Muscle of leg (tissue), 16 donors: Measurements from ENCODE around the gene TMEM117. TPM values are rescaled to one million over a fixed set of nuclear protein-coding genes. Genes with fewer than 3 reads are reported as not detected.

Source experiments
- DNase-seq: peaks from one replicate; pipeline ENCODE4 v3.0.0; 2013
- H3K27ac ChIP-seq: one replicate; pipeline ENCODE4 v1.5.1; 2013; ENCODE audit warnings: mild to moderate bottlenecking, low read length, control low read depth
- H3K27me3 ChIP-seq: one replicate; pipeline ENCODE4 v1.6.1; 2013; ENCODE audit warnings: low read length; ENCODE audit not compliant: control insufficient read depth, insufficient read depth
- H3K36me3 ChIP-seq: one replicate; pipeline ENCODE4 v1.6.1; 2013; ENCODE audit warnings: low read length; ENCODE audit not compliant: control insufficient read depth, insufficient read depth
- H3K4me1 ChIP-seq: one replicate; pipeline ENCODE4 v1.6.1; 2013; ENCODE audit warnings: low read length; ENCODE audit not compliant: control insufficient read depth, insufficient read depth
- H3K4me3 ChIP-seq: one replicate; pipeline ENCODE4 v1.5.1; 2013; ENCODE audit warnings: low read length, control low read depth
- H3K9me3 ChIP-seq: replicated peaks from 2 replicates; pipeline ENCODE4 v1.6.1; 2013; ENCODE audit warnings: low read depth, low read length; ENCODE audit not compliant: control insufficient read depth
- WGBS: methylation state at CpG from one replicate; pipeline ENCODE4 v1.1.5; 2013; ENCODE audit warnings: missing lambda C conversion rate; ENCODE audit not compliant: insufficient coverage; 5-methylcytosine and 5-hydroxymethylcytosine counted together
- long read RNA-seq, 11 donors: transcript quantifications; one replicate each; lab custom pipeline, GENCODE V29; 2026
- polyA plus RNA-seq, 8 donors: library from polyadenylated mRNA; unstranded; fragments of 120-200 nt; gene quantifications; one replicate each; pipeline versions ENCODE4 v1.2.1 to v1.2.3, GENCODE V29; 2013; ENCODE audit warnings: inconsistent platforms in 1 of 8, low replicate concordance in 1 of 8; ENCODE audit not compliant: insufficient read length in 8 of 8, insufficient read depth in 1 of 8
- total RNA-seq: library from RNA; stranded (reverse); fragments of 120-200 nt; gene quantifications from one replicate; pipeline ENCODE4 v1.2.4, GENCODE V29; 2013

Gene TMEM117
- total RNA-seq (13.0 TPM), polyA plus RNA-seq (10 to 100 TPM in 6 of 8 donors, 1 to 10 TPM in 2; 9.2 to 12.4 (median 10.7) TPM)
- long read RNA-seq, donor 1: 0 reads
- long read RNA-seq, donor 2: 0 reads
- long read RNA-seq, donor 3: 0 reads
- long read RNA-seq, donor 4, partial matches to known transcripts: 0 of 1 reads
- long read RNA-seq, donor 4, other reads (novel, unspliced or antisense): 0 of 1 reads
- long read RNA-seq, donor 5, partial matches to known transcripts: 0 of 5 reads
- long read RNA-seq, donor 5, other reads (novel, unspliced or antisense): 0 of 5 reads
- long read RNA-seq, donor 6, partial matches to known transcripts: 0 of 1 reads
- long read RNA-seq, donor 6, other reads (novel, unspliced or antisense): 0 of 1 reads
- long read RNA-seq, donor 7: 0 reads
- long read RNA-seq, donor 8, transcript TMEM117-201 (8 exons, 2,758 nt): major isoform, 5 of 5 reads
- long read RNA-seq, donor 8, partial matches to known transcripts: 0 of 5 reads
- long read RNA-seq, donor 8, other reads (novel, unspliced or antisense): 0 of 5 reads
- long read RNA-seq, donor 9, partial matches to known transcripts: 0 of 3 reads
- long read RNA-seq, donor 9, other reads (novel, unspliced or antisense): 0 of 3 reads
- long read RNA-seq, donor 10, partial matches to known transcripts: 0 of 2 reads
- long read RNA-seq, donor 10, other reads (novel, unspliced or antisense): 0 of 2 reads
- long read RNA-seq, donor 11, partial matches to known transcripts: 0 of 2 reads
- long read RNA-seq, donor 11, other reads (novel, unspliced or antisense): 0 of 2 reads

DNA sequence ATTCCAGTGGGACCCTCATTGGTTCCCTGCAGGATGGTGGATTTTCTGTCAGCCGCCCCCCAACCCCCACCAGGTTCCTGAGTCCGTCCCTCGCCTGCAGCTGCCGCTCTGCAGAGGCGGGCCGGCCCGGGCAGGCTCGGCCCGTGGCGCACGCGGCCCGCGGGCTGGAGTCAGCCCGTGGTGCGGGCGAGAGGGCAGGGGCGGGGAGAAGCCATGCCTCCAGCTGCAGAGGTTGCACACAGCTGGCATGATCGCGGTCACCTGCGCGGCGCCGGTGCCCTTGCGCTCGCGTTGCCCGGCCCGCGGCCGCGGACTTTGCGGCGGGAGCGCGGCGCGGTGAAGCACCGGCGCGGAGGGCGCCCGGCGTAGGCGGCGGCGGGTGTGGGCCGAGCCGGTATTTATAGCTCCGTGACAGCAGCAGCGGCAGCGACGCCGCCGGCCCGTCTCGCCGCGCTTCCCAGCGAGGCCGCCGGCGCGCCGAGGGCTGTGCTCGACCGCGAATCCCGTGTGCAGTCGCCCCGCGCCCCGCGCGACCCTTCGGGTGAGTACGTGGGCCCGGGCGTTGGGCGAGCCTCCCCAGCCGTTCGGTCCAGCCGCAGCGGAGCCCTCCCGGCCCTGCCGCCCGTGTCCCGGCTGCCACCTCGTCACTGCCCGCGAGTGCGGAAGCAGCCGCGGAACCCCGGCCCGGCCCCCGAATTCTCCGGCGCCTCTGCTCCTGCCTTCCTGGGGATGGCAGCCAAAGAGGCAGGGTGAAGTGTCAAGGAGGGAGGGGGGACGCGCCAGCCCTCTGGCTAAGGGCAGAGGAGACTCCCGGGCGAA is at the start of gene TMEM117:
TMEM117 (plus strand) TSS at position 426 of the 819 bp plus-strand sequence.
- under 1% methylated on average over 94 of the region's 103 CpGs for WGBS
- no peaks in the 10 kb centered on the region for H3K27me3 ChIP-seq
- no peaks in the 10 kb centered on the region for H3K4me1 ChIP-seq

GRCh38 chr12:43786899-43787693 is 48.8 kb upstream of the TMEM117 start:
- H3K36me3 ChIP-seq: peaks cover 10% of the 10 kb centered on the region

More for the DNA sequence above, at the start of gene TMEM117:
- Histone ChIP-seq H3K4me3 (peak within 1 kb of the TSS; percentile 59), H3K36me3 (no peaks in the 10 kb centered on the region), H3K9me3 (no peaks in the 10 kb centered on the region), H3K27ac (peak within 1 kb of the TSS; percentile 93)
- DNase-seq: peak; percentile 88

GRCh38 chr12:43789941-43790340 is 45.9 kb upstream of the TMEM117 start:
- H3K4me1 ChIP-seq: peaks cover 5% of the 10 kb centered on the region
- peaks cover 4% of the 10 kb centered on the region for H3K36me3 ChIP-seq
- H3K9me3 ChIP-seq: no peaks in the 10 kb centered on the region
- no peak overlapping the region for H3K27ac ChIP-seq
- peak; percentile 82 for DNase-seq
- H3K4me3 ChIP-seq: no peak overlapping the region
- no peaks in the 10 kb centered on the region for H3K27me3 ChIP-seq

More at GRCh38 chr12:43786899-43787693, 48.8 kb upstream of the TMEM117 start:
- no peak overlapping the region for H3K27ac ChIP-seq
- no peak overlapping the region for H3K4me3 ChIP-seq
- H3K27me3 ChIP-seq: no peaks in the 10 kb centered on the region
- no peak for DNase-seq
- peaks cover 5% of the 10 kb centered on the region for H3K4me1 ChIP-seq
- no peaks in the 10 kb centered on the region for H3K9me3 ChIP-seq

DNA sequence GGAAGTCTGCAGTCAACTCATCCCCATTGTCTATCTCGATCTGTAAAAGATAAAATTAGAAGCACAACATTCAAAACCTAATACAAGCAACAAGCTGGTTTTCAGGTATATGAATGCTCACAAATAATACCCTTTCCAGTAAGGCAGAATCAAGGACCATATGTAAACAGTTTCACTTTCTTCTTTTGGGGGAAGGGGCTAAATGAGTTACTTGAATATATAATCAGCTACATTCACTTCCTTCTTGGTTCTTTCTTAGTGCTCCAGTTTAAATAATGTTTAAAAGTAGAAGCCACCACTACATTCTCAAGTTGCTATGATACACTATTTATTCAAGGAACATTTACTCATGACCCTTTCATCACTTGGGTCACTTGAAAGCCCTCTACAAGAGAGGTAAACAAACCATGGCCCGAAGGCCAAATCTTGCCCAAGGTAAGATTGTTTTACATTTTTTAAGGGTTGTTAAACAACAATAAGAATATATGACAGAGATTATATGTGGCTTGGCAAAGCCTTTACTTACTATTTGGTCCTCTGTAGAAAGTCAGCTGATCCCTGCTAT is 40.1 kb upstream of the TMEM117 start:
- Histone ChIP-seq H3K27ac (no peak overlapping the region), H3K9me3 (no peaks in the 10 kb centered on the region), H3K36me3 (peaks cover 12% of the 10 kb centered on the region), H3K4me3 (no peak overlapping the region), H3K4me1 (no peaks in the 10 kb centered on the region), H3K27me3 (no peaks in the 10 kb centered on the region)
- no CpG with 5 or more reads among the region's 2 CpGs for WGBS
- DNase-seq: no peak

GRCh38 chr12:43797561-43798217 is 38.2 kb upstream of the TMEM117 start:
- Histone ChIP-seq H3K36me3 (peaks cover 14% of the 10 kb centered on the region), H3K27ac (no peak overlapping the region), H3K9me3 (no peaks in the 10 kb centered on the region), H3K4me3 (no peak overlapping the region), H3K4me1 (no peaks in the 10 kb centered on the region), H3K27me3 (no peaks in the 10 kb centered on the region)
- WGBS: no CpG with 5 or more reads among the region's 4 CpGs
- no peak for DNase-seq

DNA sequence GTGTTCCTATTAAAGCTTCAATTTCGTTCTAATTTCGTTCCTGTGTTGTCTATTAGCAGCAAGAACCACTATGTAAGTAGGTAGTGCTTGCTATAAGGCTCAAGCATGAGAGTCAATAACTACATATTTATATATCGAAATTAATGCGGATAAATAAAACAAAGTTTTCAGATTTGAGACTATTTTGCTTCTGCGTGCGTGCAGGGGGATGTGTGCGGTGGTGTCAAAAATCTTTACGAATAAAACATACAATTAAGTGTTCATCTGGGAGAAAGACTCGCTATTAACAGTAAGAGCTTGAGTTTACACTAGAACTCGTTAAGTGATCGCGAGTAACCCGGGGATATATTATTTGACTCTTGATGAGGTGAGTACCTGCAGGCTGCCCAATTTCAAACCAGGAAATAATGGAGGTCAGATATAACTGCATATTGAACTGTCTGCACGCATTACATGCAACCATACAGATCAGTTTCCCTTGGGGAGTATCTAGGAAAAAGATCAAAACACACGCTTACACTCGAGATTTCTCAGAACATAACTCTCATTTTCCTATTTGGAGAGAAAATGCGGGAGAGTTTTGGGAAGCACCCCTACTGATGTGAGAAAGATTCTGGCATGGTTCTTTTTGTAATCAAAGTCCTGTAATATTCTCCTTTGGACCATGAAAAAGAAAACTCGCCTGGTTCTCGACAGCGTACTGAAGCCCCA is 30.6 kb upstream of the TMEM117 start:
- Histone ChIP-seq H3K27me3 (no peaks in the 10 kb centered on the region), H3K4me1 (peaks cover 3% of the 10 kb centered on the region), H3K9me3 (no peaks in the 10 kb centered on the region), H3K36me3 (peaks cover 6% of the 10 kb centered on the region), H3K4me3 (peak overlapping the region; percentile 86), H3K27ac (peak overlapping the region; percentile 95)
- DNase-seq: peak; percentile 33
- WGBS: 0% methylated on average over 3 of the region's 20 CpGs

DNA sequence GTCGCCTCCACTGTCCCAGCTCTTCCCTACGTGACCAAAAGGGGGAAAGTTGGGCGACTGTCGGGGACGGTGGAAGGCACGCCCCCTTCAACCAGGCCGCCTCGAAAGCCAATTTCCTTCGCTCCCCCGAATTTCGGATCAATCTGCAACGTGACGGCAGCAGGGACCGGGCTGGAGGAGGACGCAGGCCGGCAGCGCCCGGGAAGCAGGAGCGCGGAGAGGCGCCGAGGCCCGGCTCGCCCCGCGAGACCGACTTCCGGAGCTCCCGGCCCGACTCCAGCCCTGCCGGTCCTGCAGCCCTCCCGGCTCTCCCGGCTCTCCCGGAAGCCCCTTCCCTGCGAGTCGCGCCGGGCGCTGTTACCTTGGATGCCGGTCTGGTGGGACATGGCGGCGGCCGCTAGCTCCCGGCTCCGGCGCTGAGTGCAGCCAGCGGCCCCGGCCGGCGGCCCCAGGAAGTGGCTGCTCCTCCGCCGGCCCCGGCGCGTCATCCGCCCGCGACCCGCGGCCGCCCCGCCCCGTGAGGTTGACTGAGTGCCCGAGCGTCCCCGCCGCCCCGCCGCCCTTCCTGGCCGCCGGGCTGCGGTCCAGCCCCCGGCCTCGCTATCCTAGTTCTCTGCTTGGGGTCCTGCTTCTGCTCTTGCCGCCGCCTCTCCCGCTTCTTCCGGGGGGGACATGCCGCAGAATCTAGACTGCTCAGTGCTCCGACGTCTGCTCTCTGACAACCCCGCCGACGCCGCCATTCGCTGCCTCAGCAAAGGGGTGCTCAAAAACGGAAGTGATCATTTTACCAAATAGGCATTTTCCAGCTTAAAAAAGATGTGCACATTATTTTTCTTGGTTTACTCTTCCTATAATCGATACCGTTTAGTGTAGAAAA is 29.8 kb upstream of the TMEM117 start, which contains the start of gene TWF1:
TWF1 (minus strand) TSS at position 458 of the 877 bp plus-strand sequence; CDS start at position 386, 72 bp downstream.
- peak; percentile 95 for DNase-seq
- Histone ChIP-seq H3K9me3 (no peaks in the 10 kb centered on the region), H3K27ac (peak within 1 kb of the TSS; percentile 99), H3K4me1 (peaks cover 3% of the 10 kb centered on the region), H3K27me3 (peaks cover under 1% of the 10 kb centered on the region), H3K4me3 (peak within 1 kb of the TSS; percentile 86), H3K36me3 (peaks cover 2% of the 10 kb centered on the region)
- WGBS: under 1% methylated on average over 86 of the region's 89 CpGs

GRCh38 chr12:43806737-43807072 is 29.2 kb upstream of the TMEM117 start:
- no CpG with 5 or more reads among the region's 3 CpGs for WGBS
- Histone ChIP-seq H3K4me3 (peak overlapping the region; percentile 86), H3K4me1 (peaks cover 3% of the 10 kb centered on the region), H3K27ac (peak overlapping the region; percentile 99), H3K36me3 (peaks cover 2% of the 10 kb centered on the region), H3K27me3 (peaks cover 2% of the 10 kb centered on the region), H3K9me3 (no peaks in the 10 kb centered on the region)
- DNase-seq: no peak
